ENCODE results near the gene DGCR6L. TPM values are rescaled to one million over a fixed set of nuclear protein-coding genes. Genes with fewer than 3 reads are reported as not detected.

Gene DGCR6L
- total and polyA plus RNA-seq, 10 of the 15 experiments (the other 5 are each of a cell fraction or from before 2014, with no cell fraction given): 1.6 to 62.8 (median 22.6) TPM

DNA sequence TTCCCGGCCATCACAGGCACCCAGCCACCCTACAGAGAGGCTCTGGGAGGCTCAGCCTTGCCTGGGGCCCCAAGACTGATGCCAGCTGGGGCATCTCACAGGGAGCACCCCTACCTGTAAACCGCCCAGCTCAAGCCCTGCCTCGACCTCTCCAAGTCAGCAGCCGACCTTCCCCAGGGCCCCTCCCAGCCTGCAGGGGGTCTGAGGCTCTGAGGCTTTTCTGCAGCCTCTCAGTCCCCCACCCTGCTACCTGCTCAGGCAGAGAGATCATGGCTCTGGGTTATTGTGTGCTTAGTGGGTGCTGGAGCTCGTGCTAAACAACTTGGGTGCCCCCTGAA, 28.6 kb downstream of the DGCR6L start:
- CTCF ChIA-PET: no interaction called here
- H3K36me3 ChIP-seq (ENCODE audit: control insufficient read depth in 2 of 2, insufficient read depth in 2 of 2, low read length in 1 of 2): no peaks in the 10 kb centered on the region
- SMC1A ChIA-PET (ENCODE audit: uncharacterized antibody, unreplicated experiment): no interaction called here
- no peak overlapping the region for H3K27ac ChIP-seq (ENCODE audit: control insufficient read depth, insufficient read depth)
- POLR2A ChIA-PET: no interaction called here
- no peak overlapping the region for H3K4me2 ChIP-seq (ENCODE audit: control insufficient read depth, insufficient read depth)
- H3K9ac ChIP-seq (ENCODE audit: control insufficient read depth, insufficient read depth, low read length): no peak overlapping the region
- no peaks in the 10 kb centered on the region for H3K9me3 ChIP-seq (replicated peaks; ENCODE audit: control insufficient read depth, insufficient read depth, low read length)
- no peak for DNase-seq (ENCODE audit: low read depth, low spot score)
- H3K27me3 ChIP-seq (replicated peaks in 1 of 2; ENCODE audit: control insufficient read depth in 2 of 2, insufficient read depth in 2 of 2, low read length in 1 of 2): no peaks in the 10 kb centered on the region; a peak in 2 of 4 replicates
- no peak for FAIRE-seq
- in situ Hi-C loops (cut with MboI): loop anchor here (10.0 kb wide), 1 partner anchor 136 kb away; the partner anchor contains the start of gene CCDC188
- H3K79me2 ChIP-seq (ENCODE audit: control insufficient read depth, insufficient read depth, low read length): no peaks in the 10 kb centered on the region
- H3K4me1 ChIP-seq (ENCODE audit: control insufficient read depth, insufficient read depth, low read length): no peaks in the 10 kb centered on the region
- H3K4me3 ChIP-seq: no peak overlapping the region
- H4K20me1 ChIP-seq (ENCODE audit: control insufficient read depth, insufficient read depth): no peaks in the 10 kb centered on the region
- no TSS peak for BruUV-seq (replicated peaks)
- intact Hi-C loops (cut with micrococcal nuclease; ENCODE audit: unreplicated experiment): no loop called here
- RAD21 ChIA-PET (ENCODE audit: unreplicated experiment): no interaction called here
- no peak overlapping the region for H2AFZ ChIP-seq (ENCODE audit: control insufficient read depth, low read depth, low read length)
- 2% methylated on average over 5 of the region's 5 CpGs for WGBS (ENCODE audit: insufficient coverage, insufficient replicate concordance, low lambda C conversion rate, missing lambda C conversion rate)
- ATAC-seq: no peak
- TF ChIP-seq SUPT20H (IDR thresholded peaks at IDR 0.05; ENCODE audit: borderline replicate concordance, control insufficient read depth, low read depth, low read length) (no peak), ZBED1 (IDR thresholded peaks at IDR 0.05; ENCODE audit: borderline replicate concordance) (no peak), FOXM1 (IDR thresholded peaks at IDR 0.05; ENCODE audit: low read depth, low read length) (no peak), CHD2 (IDR thresholded peaks at IDR 0.05; ENCODE audit: borderline replicate concordance, low read depth, low read length) (no peak), CHD1 (IDR thresholded peaks at IDR 0.05; ENCODE audit: low read depth, low read length) (no peak), EGR1 (IDR thresholded peaks at IDR 0.05; ENCODE audit: borderline replicate concordance in 1 of 2, low read depth in 2 of 2, low read length in 2 of 2) (no peak), ZNF217 (IDR thresholded peaks at IDR 0.05) (no peak), HDGF (IDR thresholded peaks at IDR 0.05) (no peak)
- TF ChIP-seq, protein P1, sequence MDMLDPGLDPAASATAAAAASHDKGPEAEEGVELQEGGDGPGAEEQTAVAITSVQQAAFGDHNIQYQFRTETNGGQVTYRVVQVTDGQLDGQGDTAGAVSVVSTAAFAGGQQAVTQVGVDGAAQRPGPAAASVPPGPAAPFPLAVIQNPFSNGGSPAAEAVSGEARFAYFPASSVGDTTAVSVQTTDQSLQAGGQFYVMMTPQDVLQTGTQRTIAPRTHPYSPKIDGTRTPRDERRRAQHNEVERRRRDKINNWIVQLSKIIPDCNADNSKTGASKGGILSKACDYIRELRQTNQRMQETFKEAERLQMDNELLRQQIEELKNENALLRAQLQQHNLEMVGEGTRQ (IDR thresholded peaks at IDR 0.05; ENCODE audit: borderline replicate concordance, low read depth, low read length): no peak
- TF ChIP-seq, protein P2, sequence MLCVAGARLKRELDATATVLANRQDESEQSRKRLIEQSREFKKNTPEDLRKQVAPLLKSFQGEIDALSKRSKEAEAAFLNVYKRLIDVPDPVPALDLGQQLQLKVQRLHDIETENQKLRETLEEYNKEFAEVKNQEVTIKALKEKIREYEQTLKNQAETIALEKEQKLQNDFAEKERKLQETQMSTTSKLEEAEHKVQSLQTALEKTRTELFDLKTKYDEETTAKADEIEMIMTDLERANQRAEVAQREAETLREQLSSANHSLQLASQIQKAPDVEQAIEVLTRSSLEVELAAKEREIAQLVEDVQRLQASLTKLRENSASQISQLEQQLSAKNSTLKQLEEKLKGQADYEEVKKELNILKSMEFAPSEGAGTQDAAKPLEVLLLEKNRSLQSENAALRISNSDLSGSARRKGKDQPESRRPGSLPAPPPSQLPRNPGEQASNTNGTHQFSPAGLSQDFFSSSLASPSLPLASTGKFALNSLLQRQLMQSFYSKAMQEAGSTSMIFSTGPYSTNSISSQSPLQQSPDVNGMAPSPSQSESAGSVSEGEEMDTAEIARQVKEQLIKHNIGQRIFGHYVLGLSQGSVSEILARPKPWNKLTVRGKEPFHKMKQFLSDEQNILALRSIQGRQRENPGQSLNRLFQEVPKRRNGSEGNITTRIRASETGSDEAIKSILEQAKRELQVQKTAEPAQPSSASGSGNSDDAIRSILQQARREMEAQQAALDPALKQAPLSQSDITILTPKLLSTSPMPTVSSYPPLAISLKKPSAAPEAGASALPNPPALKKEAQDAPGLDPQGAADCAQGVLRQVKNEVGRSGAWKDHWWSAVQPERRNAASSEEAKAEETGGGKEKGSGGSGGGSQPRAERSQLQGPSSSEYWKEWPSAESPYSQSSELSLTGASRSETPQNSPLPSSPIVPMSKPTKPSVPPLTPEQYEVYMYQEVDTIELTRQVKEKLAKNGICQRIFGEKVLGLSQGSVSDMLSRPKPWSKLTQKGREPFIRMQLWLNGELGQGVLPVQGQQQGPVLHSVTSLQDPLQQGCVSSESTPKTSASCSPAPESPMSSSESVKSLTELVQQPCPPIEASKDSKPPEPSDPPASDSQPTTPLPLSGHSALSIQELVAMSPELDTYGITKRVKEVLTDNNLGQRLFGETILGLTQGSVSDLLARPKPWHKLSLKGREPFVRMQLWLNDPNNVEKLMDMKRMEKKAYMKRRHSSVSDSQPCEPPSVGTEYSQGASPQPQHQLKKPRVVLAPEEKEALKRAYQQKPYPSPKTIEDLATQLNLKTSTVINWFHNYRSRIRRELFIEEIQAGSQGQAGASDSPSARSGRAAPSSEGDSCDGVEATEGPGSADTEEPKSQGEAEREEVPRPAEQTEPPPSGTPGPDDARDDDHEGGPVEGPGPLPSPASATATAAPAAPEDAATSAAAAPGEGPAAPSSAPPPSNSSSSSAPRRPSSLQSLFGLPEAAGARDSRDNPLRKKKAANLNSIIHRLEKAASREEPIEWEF (IDR thresholded peaks at IDR 0.05; ENCODE audit: insufficient replicate concordance, low read depth, low read length): no peak
- TF ChIP-seq, protein P3, sequence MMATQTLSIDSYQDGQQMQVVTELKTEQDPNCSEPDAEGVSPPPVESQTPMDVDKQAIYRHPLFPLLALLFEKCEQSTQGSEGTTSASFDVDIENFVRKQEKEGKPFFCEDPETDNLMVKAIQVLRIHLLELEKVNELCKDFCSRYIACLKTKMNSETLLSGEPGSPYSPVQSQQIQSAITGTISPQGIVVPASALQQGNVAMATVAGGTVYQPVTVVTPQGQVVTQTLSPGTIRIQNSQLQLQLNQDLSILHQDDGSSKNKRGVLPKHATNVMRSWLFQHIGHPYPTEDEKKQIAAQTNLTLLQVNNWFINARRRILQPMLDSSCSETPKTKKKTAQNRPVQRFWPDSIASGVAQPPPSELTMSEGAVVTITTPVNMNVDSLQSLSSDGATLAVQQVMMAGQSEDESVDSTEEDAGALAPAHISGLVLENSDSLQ (IDR thresholded peaks at IDR 0.05): no peak
- TF ChIP-seq, protein P4, sequence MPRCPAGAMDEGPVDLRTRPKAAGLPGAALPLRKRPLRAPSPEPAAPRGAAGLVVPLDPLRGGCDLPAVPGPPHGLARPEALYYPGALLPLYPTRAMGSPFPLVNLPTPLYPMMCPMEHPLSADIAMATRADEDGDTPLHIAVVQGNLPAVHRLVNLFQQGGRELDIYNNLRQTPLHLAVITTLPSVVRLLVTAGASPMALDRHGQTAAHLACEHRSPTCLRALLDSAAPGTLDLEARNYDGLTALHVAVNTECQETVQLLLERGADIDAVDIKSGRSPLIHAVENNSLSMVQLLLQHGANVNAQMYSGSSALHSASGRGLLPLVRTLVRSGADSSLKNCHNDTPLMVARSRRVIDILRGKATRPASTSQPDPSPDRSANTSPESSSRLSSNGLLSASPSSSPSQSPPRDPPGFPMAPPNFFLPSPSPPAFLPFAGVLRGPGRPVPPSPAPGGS (IDR thresholded peaks at IDR 0.05; ENCODE audit: borderline replicate concordance, insufficient read depth, low read depth, low read length, poor library complexity, severe bottlenecking): no peak

Data from GM12878 (cell line).